ENCODE data around the gene CGNL1. TPM values are rescaled to one million over a fixed set of nuclear protein-coding genes. Genes with fewer than 3 reads are reported as not detected.

Gene CGNL1
- total RNA-seq, 1 donor from 2014 or later, result 11.0 TPM

DNA sequence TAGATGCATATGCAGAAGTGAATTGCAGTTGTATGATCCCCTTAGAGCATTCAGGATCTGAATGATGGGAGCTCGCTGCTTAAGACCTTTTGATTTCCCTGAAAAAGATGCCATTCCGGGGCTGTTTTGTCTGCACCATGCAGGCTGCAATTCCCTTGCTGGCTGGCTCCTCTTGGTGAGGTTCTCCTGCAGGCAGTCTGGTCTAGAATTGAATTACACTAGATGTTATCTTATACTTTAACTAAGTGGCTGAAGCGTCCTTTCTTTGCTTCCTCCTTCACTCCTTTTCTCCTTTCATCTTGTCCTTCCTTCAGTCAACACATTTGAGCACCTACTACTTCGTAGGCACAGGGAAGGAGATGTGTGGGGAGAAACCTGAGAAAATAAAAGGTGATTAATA is 196.8 kb downstream of the CGNL1 start:
- H3K9me3 Mint-ChIP-seq (ENCODE audit: unreplicated experiment), result no peaks in the 10 kb centered on the region
- Histone ChIP-seq H3K36me3 (ENCODE audit: insufficient read depth, low read length) (no peaks in the 10 kb centered on the region), H4K20me1 (ENCODE audit: insufficient read depth, low read length) (no peaks in the 10 kb centered on the region), H3K79me2 (ENCODE audit: insufficient read depth, low read length) (no peaks in the 10 kb centered on the region), H3K27ac (ENCODE audit: low read depth, low read length) (no peak overlapping the region), H3K4me3 (ENCODE audit: insufficient read depth, low read depth, low read length) (no peak overlapping the region), H3K4me2 (ENCODE audit: low read length) (no peak overlapping the region), H2AFZ (ENCODE audit: low read depth, low read length) (no peak overlapping the region), H3K27me3 (ENCODE audit: insufficient read depth, low read length) (peaks cover 5% of the 10 kb centered on the region), H3K9me3 (ENCODE audit: insufficient read depth, low read depth, low read length) (no peaks in the 10 kb centered on the region), H3K9ac (ENCODE audit: low read length) (no peak overlapping the region), H3K4me1 (ENCODE audit: insufficient read depth, low read length) (no peaks in the 10 kb centered on the region)
- FAIRE-seq (no peak), DNase-seq (ENCODE audit: low read depth) (no peak)
- H3K4me1 Mint-ChIP-seq (ENCODE audit: low read depth, unreplicated experiment), result no peaks in the 10 kb centered on the region
- no peaks in the 10 kb centered on the region for H3K36me3 Mint-ChIP-seq (ENCODE audit: low read depth, unreplicated experiment)
- no peak overlapping the region for H3K4me3 Mint-ChIP-seq (ENCODE audit: unreplicated experiment)
- H3K27ac Mint-ChIP-seq (ENCODE audit: unreplicated experiment), result no peak overlapping the region
- peaks cover 19% of the 10 kb centered on the region for H3K27me3 Mint-ChIP-seq (ENCODE audit: low read depth, unreplicated experiment)
- TF ChIP-seq, protein P1, sequence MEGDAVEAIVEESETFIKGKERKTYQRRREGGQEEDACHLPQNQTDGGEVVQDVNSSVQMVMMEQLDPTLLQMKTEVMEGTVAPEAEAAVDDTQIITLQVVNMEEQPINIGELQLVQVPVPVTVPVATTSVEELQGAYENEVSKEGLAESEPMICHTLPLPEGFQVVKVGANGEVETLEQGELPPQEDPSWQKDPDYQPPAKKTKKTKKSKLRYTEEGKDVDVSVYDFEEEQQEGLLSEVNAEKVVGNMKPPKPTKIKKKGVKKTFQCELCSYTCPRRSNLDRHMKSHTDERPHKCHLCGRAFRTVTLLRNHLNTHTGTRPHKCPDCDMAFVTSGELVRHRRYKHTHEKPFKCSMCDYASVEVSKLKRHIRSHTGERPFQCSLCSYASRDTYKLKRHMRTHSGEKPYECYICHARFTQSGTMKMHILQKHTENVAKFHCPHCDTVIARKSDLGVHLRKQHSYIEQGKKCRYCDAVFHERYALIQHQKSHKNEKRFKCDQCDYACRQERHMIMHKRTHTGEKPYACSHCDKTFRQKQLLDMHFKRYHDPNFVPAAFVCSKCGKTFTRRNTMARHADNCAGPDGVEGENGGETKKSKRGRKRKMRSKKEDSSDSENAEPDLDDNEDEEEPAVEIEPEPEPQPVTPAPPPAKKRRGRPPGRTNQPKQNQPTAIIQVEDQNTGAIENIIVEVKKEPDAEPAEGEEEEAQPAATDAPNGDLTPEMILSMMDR (IDR thresholded peaks at IDR 0.05; ENCODE audit: insufficient read depth, low read depth, low read length), result no peak
- no peak for TF ChIP-seq EZH2 (IDR thresholded peaks at IDR 0.05; ENCODE audit: insufficient read depth, low read length)

DNA sequence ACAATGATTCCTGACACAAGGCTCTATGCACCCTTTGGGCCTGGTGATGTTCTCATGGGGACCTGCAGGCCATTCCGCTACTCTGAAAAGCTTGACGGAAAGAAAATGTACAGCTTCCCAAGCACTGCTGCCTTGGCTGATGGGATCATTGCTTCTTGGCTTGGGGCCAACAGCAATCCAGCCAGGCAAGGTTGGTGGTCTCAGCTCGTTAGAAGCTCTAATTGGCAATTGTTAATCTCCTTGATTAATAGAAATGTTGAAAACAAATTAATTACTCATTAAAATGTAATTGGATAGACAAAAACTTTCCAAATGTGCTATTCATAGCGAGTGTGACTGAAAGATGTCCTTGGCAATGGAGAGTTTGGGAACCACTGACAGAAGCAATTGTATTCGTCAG is 199.1 kb downstream of the CGNL1 start:
- Histone ChIP-seq H3K9ac (ENCODE audit: low read length) (no peak overlapping the region), H3K4me2 (ENCODE audit: low read length) (no peak overlapping the region), H3K79me2 (ENCODE audit: insufficient read depth, low read length) (no peaks in the 10 kb centered on the region), H3K9me3 (ENCODE audit: insufficient read depth, low read depth, low read length) (no peaks in the 10 kb centered on the region), H3K4me3 (ENCODE audit: insufficient read depth, low read depth, low read length) (no peak overlapping the region), H3K4me1 (ENCODE audit: insufficient read depth, low read length) (no peaks in the 10 kb centered on the region), H3K36me3 (ENCODE audit: insufficient read depth, low read length) (no peaks in the 10 kb centered on the region), H2AFZ (ENCODE audit: low read depth, low read length) (no peak overlapping the region), H4K20me1 (ENCODE audit: insufficient read depth, low read length) (no peaks in the 10 kb centered on the region), H3K27ac (ENCODE audit: low read depth, low read length) (no peak overlapping the region), H3K27me3 (ENCODE audit: insufficient read depth, low read length) (peaks cover 14% of the 10 kb centered on the region)
- TF ChIP-seq, protein P1 (IDR thresholded peaks at IDR 0.05; ENCODE audit: insufficient read depth, low read depth, low read length), result no peak
- TF ChIP-seq EZH2 (IDR thresholded peaks at IDR 0.05; ENCODE audit: insufficient read depth, low read length), result no peak
- peaks cover 39% of the 10 kb centered on the region for H3K27me3 Mint-ChIP-seq (ENCODE audit: low read depth, unreplicated experiment)
- no peaks in the 10 kb centered on the region for H3K36me3 Mint-ChIP-seq (ENCODE audit: low read depth, unreplicated experiment)
- H3K27ac Mint-ChIP-seq (ENCODE audit: unreplicated experiment), result no peak overlapping the region
- no peaks in the 10 kb centered on the region for H3K4me1 Mint-ChIP-seq (ENCODE audit: low read depth, unreplicated experiment)
- H3K4me3 Mint-ChIP-seq (ENCODE audit: unreplicated experiment), result no peak overlapping the region
- no peaks in the 10 kb centered on the region for H3K9me3 Mint-ChIP-seq (ENCODE audit: unreplicated experiment)
- no peak for DNase-seq (ENCODE audit: low read depth)
- no peak for FAIRE-seq

DNA sequence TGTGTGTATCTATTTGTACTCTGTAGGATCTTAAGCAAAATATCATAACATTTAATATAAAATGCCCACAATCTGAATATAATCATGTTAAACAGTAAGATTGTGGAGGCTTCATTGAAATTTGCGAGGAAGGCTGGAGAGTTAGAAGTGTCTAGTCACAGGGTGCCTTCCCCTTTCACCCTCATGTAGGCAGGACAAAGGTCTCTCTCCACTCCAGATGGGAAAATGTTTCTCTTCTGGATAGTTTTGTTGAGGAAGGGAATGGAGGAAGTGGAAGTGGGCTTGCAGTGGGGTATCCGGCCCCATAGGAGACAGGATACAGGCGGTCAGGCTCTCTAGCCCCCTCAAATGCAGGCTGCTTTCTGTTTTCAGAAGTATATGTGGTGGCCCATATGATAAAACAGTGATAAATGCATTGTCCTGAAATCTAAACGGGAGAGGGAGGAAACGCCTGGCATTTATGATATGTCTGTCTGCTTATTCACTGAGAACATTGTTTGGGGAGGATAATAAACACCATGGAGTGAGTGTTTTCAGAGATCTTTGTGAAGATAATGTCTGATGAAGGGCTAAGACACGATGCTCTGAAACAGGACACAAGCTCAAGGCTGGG is 202.1 kb downstream of the CGNL1 start:
- peaks cover 6% of the 10 kb centered on the region for H3K9me3 Mint-ChIP-seq (ENCODE audit: unreplicated experiment)
- Histone ChIP-seq H3K27ac (ENCODE audit: low read depth, low read length) (no peak overlapping the region), H3K36me3 (ENCODE audit: insufficient read depth, low read length) (no peaks in the 10 kb centered on the region), H3K9ac (ENCODE audit: low read length) (no peak overlapping the region), H3K4me3 (ENCODE audit: insufficient read depth, low read depth, low read length) (no peak overlapping the region), H3K9me3 (ENCODE audit: insufficient read depth, low read depth, low read length) (no peaks in the 10 kb centered on the region), H2AFZ (ENCODE audit: low read depth, low read length) (no peak overlapping the region), H3K4me1 (ENCODE audit: insufficient read depth, low read length) (no peaks in the 10 kb centered on the region), H3K27me3 (ENCODE audit: insufficient read depth, low read length) (peaks cover 20% of the 10 kb centered on the region), H4K20me1 (ENCODE audit: insufficient read depth, low read length) (no peaks in the 10 kb centered on the region), H3K4me2 (ENCODE audit: low read length) (no peak overlapping the region), H3K79me2 (ENCODE audit: insufficient read depth, low read length) (no peaks in the 10 kb centered on the region)
- H3K4me3 Mint-ChIP-seq (ENCODE audit: unreplicated experiment), result no peak overlapping the region
- FAIRE-seq, result no peak
- DNase-seq (ENCODE audit: low read depth), result no peak
- H3K36me3 Mint-ChIP-seq (ENCODE audit: low read depth, unreplicated experiment), result no peaks in the 10 kb centered on the region
- no peak overlapping the region for H3K27ac Mint-ChIP-seq (ENCODE audit: unreplicated experiment)
- no peak for TF ChIP-seq EZH2 (IDR thresholded peaks at IDR 0.05; ENCODE audit: insufficient read depth, low read length)
- TF ChIP-seq, protein P1 (IDR thresholded peaks at IDR 0.05; ENCODE audit: insufficient read depth, low read depth, low read length), result no peak
- no peaks in the 10 kb centered on the region for H3K4me1 Mint-ChIP-seq (ENCODE audit: low read depth, unreplicated experiment)
- H3K27me3 Mint-ChIP-seq (ENCODE audit: low read depth, unreplicated experiment), result peaks cover 55% of the 10 kb centered on the region

Data from astrocyte (in vitro differentiated cells and primary cell).